Measurements from ENCODE around the gene GRM4.

The GRM4 gene

DNA sequence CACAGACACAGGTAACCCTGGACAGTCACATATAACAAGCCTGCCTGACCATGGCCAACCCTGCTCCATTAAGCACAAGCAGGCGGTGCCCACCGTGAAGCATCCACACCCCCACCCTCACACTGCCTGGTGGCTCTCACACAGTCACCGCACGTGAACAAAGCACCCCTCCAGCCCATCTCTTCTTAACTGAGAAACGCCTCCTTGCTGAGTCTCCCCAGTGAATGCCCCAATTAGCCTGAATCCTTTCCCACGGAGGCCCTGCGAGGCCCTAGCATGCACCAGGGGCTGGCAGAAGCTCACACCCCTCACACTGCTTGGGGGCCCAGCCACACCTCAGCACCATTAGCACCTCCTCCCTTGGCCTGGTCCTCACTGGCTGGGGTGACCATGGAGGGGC lies 72.3 kb downstream of the GRM4 start:
- DNase-seq (ENCODE audit: low read depth) = no peak
- TF ChIP-seq, protein P1, sequence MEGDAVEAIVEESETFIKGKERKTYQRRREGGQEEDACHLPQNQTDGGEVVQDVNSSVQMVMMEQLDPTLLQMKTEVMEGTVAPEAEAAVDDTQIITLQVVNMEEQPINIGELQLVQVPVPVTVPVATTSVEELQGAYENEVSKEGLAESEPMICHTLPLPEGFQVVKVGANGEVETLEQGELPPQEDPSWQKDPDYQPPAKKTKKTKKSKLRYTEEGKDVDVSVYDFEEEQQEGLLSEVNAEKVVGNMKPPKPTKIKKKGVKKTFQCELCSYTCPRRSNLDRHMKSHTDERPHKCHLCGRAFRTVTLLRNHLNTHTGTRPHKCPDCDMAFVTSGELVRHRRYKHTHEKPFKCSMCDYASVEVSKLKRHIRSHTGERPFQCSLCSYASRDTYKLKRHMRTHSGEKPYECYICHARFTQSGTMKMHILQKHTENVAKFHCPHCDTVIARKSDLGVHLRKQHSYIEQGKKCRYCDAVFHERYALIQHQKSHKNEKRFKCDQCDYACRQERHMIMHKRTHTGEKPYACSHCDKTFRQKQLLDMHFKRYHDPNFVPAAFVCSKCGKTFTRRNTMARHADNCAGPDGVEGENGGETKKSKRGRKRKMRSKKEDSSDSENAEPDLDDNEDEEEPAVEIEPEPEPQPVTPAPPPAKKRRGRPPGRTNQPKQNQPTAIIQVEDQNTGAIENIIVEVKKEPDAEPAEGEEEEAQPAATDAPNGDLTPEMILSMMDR (IDR thresholded peaks at IDR 0.05; ENCODE audit: control insufficient read depth, insufficient read depth, low read depth, low read length, missing control alignments) = no peak

DNA sequence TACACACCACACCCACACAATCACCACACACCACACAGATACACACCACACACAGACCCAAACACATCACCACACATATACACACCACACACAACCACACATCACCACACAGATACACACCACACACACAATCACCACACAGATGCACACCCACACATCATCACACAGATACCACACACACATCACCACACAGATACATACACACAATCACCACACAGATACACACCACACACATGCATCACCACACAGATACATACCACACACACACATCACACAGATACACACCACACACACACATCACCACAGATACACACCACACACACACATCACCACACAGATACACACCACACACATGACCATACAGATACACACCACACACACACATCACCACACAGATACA lies 73.2 kb downstream of the GRM4 start:
- DNase-seq (ENCODE audit: low read depth) = no peak
- TF ChIP-seq, protein P1 (IDR thresholded peaks at IDR 0.05; ENCODE audit: control insufficient read depth, insufficient read depth, low read depth, low read length, missing control alignments) = no peak
- no peak overlapping the region for H3K4me3 ChIP-seq (ENCODE audit: control insufficient read depth, low read depth, low read length)

More for the DNA sequence above, 72.3 kb downstream of the GRM4 start:
- H3K4me3 ChIP-seq (ENCODE audit: control insufficient read depth, low read depth, low read length) = no peak overlapping the region

DNA sequence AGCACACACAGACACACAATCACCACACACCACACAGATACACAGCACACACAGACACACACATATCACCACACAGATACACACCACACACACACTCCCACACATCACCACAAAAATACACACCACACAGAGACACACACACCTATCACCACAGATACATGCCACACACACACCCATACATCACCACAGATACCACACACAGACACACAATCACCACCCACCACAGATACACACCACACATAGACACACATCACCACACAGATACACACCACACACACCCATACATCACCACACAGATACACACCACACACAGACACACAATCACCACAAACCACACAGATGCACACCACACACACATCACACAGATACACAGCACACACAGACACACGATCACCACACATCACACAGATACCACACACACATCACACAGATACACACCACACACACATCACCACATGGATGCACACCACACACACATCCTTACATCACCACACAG lies 74.0 kb downstream of the GRM4 start:
- TF ChIP-seq, protein P1 (IDR thresholded peaks at IDR 0.05; ENCODE audit: control insufficient read depth, insufficient read depth, low read depth, low read length, missing control alignments) = no peak
- H3K4me3 ChIP-seq (ENCODE audit: control insufficient read depth, low read depth, low read length) = no peak overlapping the region
- DNase-seq (ENCODE audit: low read depth) = no peak

DNA sequence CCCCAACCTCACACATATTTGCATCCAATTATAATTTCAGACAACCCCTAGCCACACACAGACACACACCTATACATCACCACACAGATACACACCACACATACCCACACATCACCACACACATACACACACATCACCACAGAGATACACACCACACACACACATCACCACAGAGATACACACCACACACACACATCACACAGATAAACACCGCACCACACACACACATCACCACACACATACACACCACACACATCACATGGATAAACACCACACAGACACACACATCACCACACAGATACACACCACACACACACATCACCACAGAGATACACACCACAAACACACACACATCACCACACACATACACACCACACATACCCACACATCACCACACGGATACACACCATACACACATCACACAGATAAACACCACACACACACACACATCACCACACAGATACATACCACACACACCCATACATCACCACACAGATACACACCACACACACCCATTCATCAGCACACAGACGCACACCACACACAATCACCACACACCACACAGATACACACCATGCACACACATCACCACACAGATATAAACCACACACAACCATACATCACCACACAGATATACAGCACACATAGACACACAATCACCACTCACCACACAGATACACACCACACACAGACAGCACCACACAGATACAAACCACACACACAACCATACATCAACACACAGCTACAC lies 74.6 kb downstream of the GRM4 start:
- no peak overlapping the region for H3K4me3 ChIP-seq (ENCODE audit: control insufficient read depth, low read depth, low read length)
- TF ChIP-seq, protein P1 (IDR thresholded peaks at IDR 0.05; ENCODE audit: control insufficient read depth, insufficient read depth, low read depth, low read length, missing control alignments) = no peak
- no peak for DNase-seq (ENCODE audit: low read depth)

DNA sequence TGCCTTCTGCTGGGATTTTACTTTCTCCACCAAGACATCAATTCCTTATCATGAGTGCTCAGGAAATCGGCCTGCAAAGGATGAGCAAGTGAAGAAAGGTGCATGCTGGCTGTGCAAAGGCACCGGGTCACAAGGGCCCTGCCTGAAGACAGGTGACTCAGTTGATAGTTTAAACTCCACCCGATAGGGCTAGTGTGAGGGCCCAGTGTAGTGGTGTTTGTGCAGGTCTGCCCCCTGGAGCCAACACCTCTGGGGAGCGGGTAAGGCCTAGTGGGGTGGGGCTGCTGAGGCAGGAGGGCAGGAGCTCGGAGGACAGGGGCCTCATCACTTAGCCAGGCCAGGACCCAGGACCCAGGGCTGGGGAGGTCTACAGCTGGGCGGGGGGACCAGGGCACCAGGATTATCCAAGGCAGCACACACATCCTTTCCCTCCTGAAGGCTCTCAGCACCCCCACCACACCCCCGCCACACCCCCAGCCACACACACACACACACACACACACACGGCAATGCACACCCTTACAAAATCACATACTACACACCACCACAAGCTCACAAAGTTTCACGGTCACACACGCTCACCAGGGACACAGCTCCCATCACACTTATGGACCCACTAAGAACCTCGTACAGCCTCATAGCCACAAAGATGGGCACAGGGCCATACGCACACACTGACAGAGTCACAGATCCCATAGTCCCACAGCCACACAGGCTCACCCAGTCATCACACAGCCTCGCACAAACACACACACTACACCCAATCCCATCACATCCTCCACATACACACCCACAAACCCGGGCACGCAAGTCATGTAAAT lies 75.4 kb downstream of the GRM4 start:
- DNase-seq (ENCODE audit: low read depth) = no peak
- H3K4me3 ChIP-seq (ENCODE audit: control insufficient read depth, low read depth, low read length) = no peak overlapping the region
- TF ChIP-seq, protein P1 (IDR thresholded peaks at IDR 0.05; ENCODE audit: control insufficient read depth, insufficient read depth, low read depth, low read length, missing control alignments) = no peak

DNA sequence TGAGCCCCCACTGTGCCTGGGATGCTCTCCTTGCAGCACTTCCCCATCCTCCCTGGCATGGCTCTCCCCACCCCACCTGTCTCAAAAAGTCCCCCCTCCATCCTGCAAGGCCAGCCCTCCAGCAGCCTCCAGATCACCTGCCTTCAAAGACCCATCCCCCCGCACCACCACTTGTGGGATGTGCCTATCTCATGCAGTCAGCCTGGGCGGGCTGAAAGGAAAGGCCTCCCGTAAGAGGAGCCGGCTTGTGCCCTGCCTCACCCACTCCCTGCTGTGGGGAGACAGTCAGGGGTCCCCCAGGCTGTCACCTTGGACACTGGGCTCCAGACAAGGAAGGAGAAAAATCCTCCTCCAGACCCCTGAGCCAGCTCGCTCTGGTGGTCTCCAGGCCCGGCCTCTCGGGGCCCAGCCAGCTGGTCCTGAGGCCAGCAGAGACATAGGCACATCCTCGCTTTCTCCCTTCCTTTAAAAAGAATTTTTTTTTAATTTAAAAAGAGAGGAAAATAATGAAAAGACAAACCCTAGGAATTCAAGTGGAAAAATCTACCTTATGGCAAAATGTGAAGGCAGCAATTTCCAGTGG lies 77.3 kb downstream of the GRM4 start:
- TF ChIP-seq, protein P1 (IDR thresholded peaks at IDR 0.05; ENCODE audit: control insufficient read depth, insufficient read depth, low read depth, low read length, missing control alignments) = no peak
- DNase-seq (ENCODE audit: low read depth) = no peak
- no peak overlapping the region for H3K4me3 ChIP-seq (ENCODE audit: control insufficient read depth, low read depth, low read length)
